ENCODE data around the gene KIF3A. TPM values are rescaled to one million over a fixed set of nuclear protein-coding genes. Genes with fewer than 3 reads are reported as not detected.

The KIF3A gene
- total RNA-seq, 1 experiment from 2014 or later = 12.7 TPM

DNA sequence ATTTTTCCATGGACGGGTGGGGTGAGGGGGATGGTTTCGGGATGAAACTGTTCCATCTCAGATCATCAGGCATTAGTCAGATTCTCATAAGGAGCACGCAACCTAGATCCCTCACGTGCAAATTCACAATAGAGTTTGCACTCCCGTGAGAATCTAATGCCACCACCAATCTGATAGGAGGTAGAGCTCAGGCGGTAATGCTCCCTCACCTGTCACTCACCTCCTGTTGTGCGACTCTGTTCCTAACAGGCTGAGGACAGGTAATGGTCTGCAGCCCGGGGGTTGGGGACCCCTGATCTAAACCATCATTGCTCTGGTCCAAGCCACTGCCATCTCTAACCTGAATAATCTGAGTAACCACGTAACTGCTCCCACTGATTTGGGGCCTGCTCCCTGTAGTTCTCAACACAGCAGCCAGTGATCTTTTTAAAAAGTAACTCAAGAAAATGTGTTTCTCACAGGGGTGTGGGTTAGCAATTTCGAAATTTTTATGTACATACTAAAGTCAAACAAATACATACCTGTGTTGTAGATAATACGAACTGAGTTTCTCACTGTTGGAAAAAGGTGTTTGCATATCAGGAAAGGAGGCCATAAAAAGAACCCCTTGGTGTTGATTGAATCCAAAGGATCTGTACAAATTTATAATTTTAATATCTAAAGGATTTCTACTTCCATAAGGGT, 90.6 kb downstream of the KIF3A start:
- no peak overlapping the region for H3K9ac ChIP-seq (ENCODE audit: low read length)
- no TSS peak for BruUV-seq (replicated peaks)
- RAD21 ChIA-PET (ENCODE audit: low non-redundant PET in 1 of 2, low total read pairs in 2 of 2, uncharacterized antibody in 2 of 2, unreplicated experiment in 2 of 2) = no interaction called here
- H3K27me3 ChIP-seq (ENCODE audit: insufficient read depth, low read length) = no peaks in the 10 kb centered on the region
- ATAC-seq (no peak), DNase-seq (ENCODE audit: low read depth, low spot score) (no peak)
- no peaks in the 10 kb centered on the region for H3K9me2 ChIP-seq (ENCODE audit: insufficient read depth)
- H3K4me3 ChIP-seq (replicated peaks in 1 of 2; ENCODE audit: low read depth in 1 of 2, low read length in 2 of 2) = no peak overlapping the region
- no peak overlapping the region for H3K4me2 ChIP-seq (ENCODE audit: low read length)
- CTCF ChIA-PET = no interaction called here
- H2AFZ ChIP-seq (ENCODE audit: low read depth, low read length, poor library complexity, severe bottlenecking) = no peak overlapping the region
- H4K20me1 ChIP-seq (ENCODE audit: insufficient read depth) = no peaks in the 10 kb centered on the region
- peaks cover 8 to 13% of the 10 kb centered on the region in 2 experiments; a peak in 3 of 4 replicates for H3K36me3 ChIP-seq (ENCODE audit: control insufficient read depth in 1 of 2, insufficient read depth in 2 of 2, low read length in 2 of 2)
- no peaks in the 10 kb centered on the region for H3K4me1 ChIP-seq (ENCODE audit: control insufficient read depth in 1 of 2, insufficient read depth in 2 of 2, low read length in 2 of 2)
- H3K9me3 ChIP-seq (ENCODE audit: control insufficient read depth in 1 of 2, insufficient read depth in 1 of 2, low read depth in 1 of 2, low read length in 2 of 2) = 0 out of 4 replicates have a peak, but pooled peaks cover 0 to 4% of the 10 kb centered on the region in 2 experiments
- TF ChIP-seq ZNF274 (IDR thresholded peaks at IDR 0.05; ENCODE audit: low read depth, low read length) = no peak
- TF ChIP-seq CEBPB (IDR thresholded peaks at IDR 0.05; ENCODE audit: low read depth) = no peak
- TF ChIP-seq SIN3A (IDR thresholded peaks at IDR 0.05; ENCODE audit: low read depth) = no peak
- peak; percentile 0; the same call in 1 of the 2 replicates for TF ChIP-seq POLR2AphosphoS5 (IDR thresholded peaks at IDR 0.05; ENCODE audit: low read depth, low read length)
- TF ChIP-seq, protein P1, sequence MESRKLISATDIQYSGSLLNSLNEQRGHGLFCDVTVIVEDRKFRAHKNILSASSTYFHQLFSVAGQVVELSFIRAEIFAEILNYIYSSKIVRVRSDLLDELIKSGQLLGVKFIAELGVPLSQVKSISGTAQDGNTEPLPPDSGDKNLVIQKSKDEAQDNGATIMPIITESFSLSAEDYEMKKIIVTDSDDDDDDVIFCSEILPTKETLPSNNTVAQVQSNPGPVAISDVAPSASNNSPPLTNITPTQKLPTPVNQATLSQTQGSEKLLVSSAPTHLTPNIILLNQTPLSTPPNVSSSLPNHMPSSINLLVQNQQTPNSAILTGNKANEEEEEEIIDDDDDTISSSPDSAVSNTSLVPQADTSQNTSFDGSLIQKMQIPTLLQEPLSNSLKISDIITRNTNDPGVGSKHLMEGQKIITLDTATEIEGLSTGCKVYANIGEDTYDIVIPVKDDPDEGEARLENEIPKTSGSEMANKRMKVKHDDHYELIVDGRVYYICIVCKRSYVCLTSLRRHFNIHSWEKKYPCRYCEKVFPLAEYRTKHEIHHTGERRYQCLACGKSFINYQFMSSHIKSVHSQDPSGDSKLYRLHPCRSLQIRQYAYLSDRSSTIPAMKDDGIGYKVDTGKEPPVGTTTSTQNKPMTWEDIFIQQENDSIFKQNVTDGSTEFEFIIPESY (IDR thresholded peaks at IDR 0.05; ENCODE audit: extremely low read depth, insufficient replicate concordance, low read length) = no peak
- no peak for TF ChIP-seq EZH2 (IDR thresholded peaks at IDR 0.05)
- no peaks in the 10 kb centered on the region for H3K79me2 ChIP-seq (ENCODE audit: insufficient read depth, low read length)
- POLR2A ChIA-PET = no interaction called here
- intact Hi-C loops (cut with micrococcal nuclease) = no loop called here
- no peak overlapping the region for H3K27ac ChIP-seq (ENCODE audit: low read depth, low read length)

- H3K4me1 ChIP-seq (ENCODE audit: control insufficient read depth in 1 of 2, insufficient read depth in 2 of 2, low read length in 2 of 2) = no peaks in the 10 kb centered on the region
- H3K79me2 ChIP-seq (ENCODE audit: insufficient read depth, low read length) = no peaks in the 10 kb centered on the region
- ChIA-PET POLR2A (no interaction called here), RAD21 (ENCODE audit: low non-redundant PET in 1 of 2, low total read pairs in 2 of 2, uncharacterized antibody in 2 of 2, unreplicated experiment in 2 of 2) (no interaction called here), CTCF (no interaction called here)
- no peaks in the 10 kb centered on the region for H4K20me1 ChIP-seq (ENCODE audit: insufficient read depth)
- no peak overlapping the region for H3K4me2 ChIP-seq (ENCODE audit: low read length)
- no TSS peak for BruUV-seq (replicated peaks)
- no peaks in the 10 kb centered on the region for H3K27me3 ChIP-seq (ENCODE audit: insufficient read depth, low read length)
- no peak overlapping the region for H2AFZ ChIP-seq (ENCODE audit: low read depth, low read length, poor library complexity, severe bottlenecking)
- no peak overlapping the region for H3K4me3 ChIP-seq (replicated peaks in 1 of 2; ENCODE audit: low read depth in 1 of 2, low read length in 2 of 2)
- H3K36me3 ChIP-seq (ENCODE audit: control insufficient read depth in 1 of 2, insufficient read depth in 2 of 2, low read length in 2 of 2) = peaks cover 20 to 33% of the 10 kb centered on the region in 2 experiments; a peak in 3 of 4 replicates
- intact Hi-C loops (cut with micrococcal nuclease) = no loop called here
- ATAC-seq (no peak), DNase-seq (ENCODE audit: low read depth, low spot score) (no peak)
- 0 out of 4 replicates have a peak, but pooled peaks cover 0 to 4% of the 10 kb centered on the region in 2 experiments for H3K9me3 ChIP-seq (ENCODE audit: control insufficient read depth in 1 of 2, insufficient read depth in 1 of 2, low read depth in 1 of 2, low read length in 2 of 2)
- no peak overlapping the region for H3K27ac ChIP-seq (ENCODE audit: low read depth, low read length)
- H3K9me2 ChIP-seq (ENCODE audit: insufficient read depth) = no peaks in the 10 kb centered on the region
- H3K9ac ChIP-seq (ENCODE audit: low read length) = no peak overlapping the region
- TF ChIP-seq, protein P1 (IDR thresholded peaks at IDR 0.05; ENCODE audit: extremely low read depth, insufficient replicate concordance, low read length) = no peak
- no peak for TF ChIP-seq ZFX (IDR thresholded peaks at IDR 0.05)
- no peak for TF ChIP-seq EZH2 (IDR thresholded peaks at IDR 0.05)
- TF ChIP-seq, protein P2, sequence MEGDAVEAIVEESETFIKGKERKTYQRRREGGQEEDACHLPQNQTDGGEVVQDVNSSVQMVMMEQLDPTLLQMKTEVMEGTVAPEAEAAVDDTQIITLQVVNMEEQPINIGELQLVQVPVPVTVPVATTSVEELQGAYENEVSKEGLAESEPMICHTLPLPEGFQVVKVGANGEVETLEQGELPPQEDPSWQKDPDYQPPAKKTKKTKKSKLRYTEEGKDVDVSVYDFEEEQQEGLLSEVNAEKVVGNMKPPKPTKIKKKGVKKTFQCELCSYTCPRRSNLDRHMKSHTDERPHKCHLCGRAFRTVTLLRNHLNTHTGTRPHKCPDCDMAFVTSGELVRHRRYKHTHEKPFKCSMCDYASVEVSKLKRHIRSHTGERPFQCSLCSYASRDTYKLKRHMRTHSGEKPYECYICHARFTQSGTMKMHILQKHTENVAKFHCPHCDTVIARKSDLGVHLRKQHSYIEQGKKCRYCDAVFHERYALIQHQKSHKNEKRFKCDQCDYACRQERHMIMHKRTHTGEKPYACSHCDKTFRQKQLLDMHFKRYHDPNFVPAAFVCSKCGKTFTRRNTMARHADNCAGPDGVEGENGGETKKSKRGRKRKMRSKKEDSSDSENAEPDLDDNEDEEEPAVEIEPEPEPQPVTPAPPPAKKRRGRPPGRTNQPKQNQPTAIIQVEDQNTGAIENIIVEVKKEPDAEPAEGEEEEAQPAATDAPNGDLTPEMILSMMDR (IDR thresholded peaks at IDR 0.05 in 2 of 3, conservative IDR thresholded peaks at IDR 0.05 in 1 of 3; ENCODE audit: borderline replicate concordance in 1 of 3, insufficient read depth in 1 of 3, low read depth in 2 of 3, low read length in 2 of 3) = no peak
- no peak for TF ChIP-seq SP1 (IDR thresholded peaks at IDR 0.05; ENCODE audit: low read depth)
- no peak for TF ChIP-seq SIN3A (IDR thresholded peaks at IDR 0.05; ENCODE audit: low read depth)
- TF ChIP-seq ELF1 (IDR thresholded peaks at IDR 0.05; ENCODE audit: borderline replicate concordance, low read depth) = no peak
- no peak for TF ChIP-seq RAD21 (IDR thresholded peaks at IDR 0.05; ENCODE audit: low read depth)
- no peak for TF ChIP-seq CBX3 (IDR thresholded peaks at IDR 0.05; ENCODE audit: low read depth)
- TF ChIP-seq EGR1 (IDR thresholded peaks at IDR 0.05; ENCODE audit: low read depth) = no peak
- no peak for TF ChIP-seq POLR2AphosphoS5 (IDR thresholded peaks at IDR 0.05; ENCODE audit: low read depth, low read length)
- TF ChIP-seq FOSL1 (IDR thresholded peaks at IDR 0.05; ENCODE audit: low read depth) = no peak
Measured at GRCh38 chr5:132644177-132644576, 93.2 kb downstream of the KIF3A start.
